Esophagus muscularis mucosa (tissue), 4 donors: ENCODE results near the gene PTGER2.

Experiments used
- CTCF ChIP-seq, 3 experiments: fragments of 200-600 bp in 2 of 3; fragments of 450-650 bp in 1 of 3; sonication (generic) in 2 of 3; IDR thresholded peaks; one replicate each; pipeline ENCODE4 v1.5.1; 2017 to 2019; ENCODE audit warnings: antibody characterized with exemption in 3 of 3, mild to moderate bottlenecking in 2 of 3, moderate library complexity in 1 of 3
- EP300 ChIP-seq: sonication (generic); formaldehyde crosslinking; IDR thresholded peaks from one replicate; pipeline ENCODE4 v1.6.1; 2017; ENCODE audit warnings: antibody characterized with exemption
- POLR2A ChIP-seq: fragments of 450-650 bp; IDR thresholded peaks from one replicate; pipeline ENCODE4 v1.6.1; 2017; ENCODE audit warnings: antibody characterized with exemption, moderate library complexity, mild to moderate bottlenecking, low read depth
- POLR2AphosphoS5 ChIP-seq, 2 donors: sonication (generic); formaldehyde crosslinking; IDR thresholded peaks; one replicate each; pipeline ENCODE4 v1.6.1; 2017; ENCODE audit warnings: antibody characterized with exemption in 2 of 2

GRCh38 chr14:52303236-52303635, 10.9 kb upstream of the PTGER2 start:
- no peak for TF ChIP-seq CTCF (IDR thresholded peaks at IDR 0.05)
- no peak for TF ChIP-seq POLR2AphosphoS5 (IDR thresholded peaks at IDR 0.05)
- no peak for TF ChIP-seq EP300
- TF ChIP-seq POLR2A: no peak
